Prostate gland (tissue), 2 donors: ENCODE data around the gene RAB4B. TPM values are rescaled to one million over a fixed set of nuclear protein-coding genes. Genes with fewer than 3 reads are reported as not detected.

Experiments used
- DNase-seq: peaks from one replicate; pipeline ENCODE4 v3.0.0-alpha.2; 2019; ENCODE audit warnings: low spot score
- H3K27ac ChIP-seq, 2 donors: fragments of 200-600 bp; sonication (generic); 2 replicates each; pipeline ENCODE4 v1.5.1; 2017 to 2019
- H3K27me3 ChIP-seq: fragments of 200-600 bp; sonication (generic); replicated peaks from 2 replicates; pipeline ENCODE4 v1.5.1; 2019; ENCODE audit not compliant: insufficient read depth
- H3K36me3 ChIP-seq, 2 donors: fragments of 200-600 bp; sonication (generic); 1 replicate in 1 of 2; 2 replicates in 1 of 2; pipeline versions ENCODE4 v1.5.1 to v1.8.1; 2017 to 2019
- H3K4me1 ChIP-seq: fragments of 200-600 bp; sonication (generic); replicated peaks from 2 replicates; pipeline ENCODE4 v1.5.1; 2019
- H3K4me3 ChIP-seq, 2 donors: fragments of 200-600 bp; sonication (generic); 2 replicates each; pipeline ENCODE4 v1.5.1; 2017 to 2019
- H3K9me3 ChIP-seq: fragments of 200-600 bp; sonication (generic); 2 replicates; pipeline ENCODE4 v1.5.1; 2017
- POLR2A ChIP-seq: fragments of 450-650 bp; IDR thresholded peaks from one replicate; pipeline ENCODE4 v1.6.1; 2016; ENCODE audit warnings: antibody characterized with exemption, mild to moderate bottlenecking
- POLR2AphosphoS5 ChIP-seq: sonication (generic); formaldehyde crosslinking; IDR thresholded peaks from one replicate; pipeline ENCODE4 v1.6.1; 2017; ENCODE audit warnings: antibody characterized with exemption
- WGBS: methylation state at CpG from one replicate; pipeline ENCODE4 v1.1.5; 2018; 5-methylcytosine and 5-hydroxymethylcytosine counted together
- intact Hi-C: fragments of 100-400 bp; cut with DNase I; formaldehyde crosslinking; loops from one replicate; pipeline ENCODE4 v1.14.2; 2022
- total RNA-seq, 2 donors: library from RNA; depleted of rRNA; stranded (reverse); fragments of >200 nt; gene quantifications; one replicate each; pipeline ENCODE4 v1.1.0, GENCODE V29; 2016
- TF ChIP-seq, protein P1 (sequence below), 4 experiments: fragments of 200-600 bp in 2 of 4; fragments of 450-650 bp in 2 of 4; sonication (generic) in 2 of 4; IDR thresholded peaks; 1 replicate in 3 of 4; 2 replicates in 1 of 4; pipeline ENCODE4 v1.5.1; 2016 to 2019; ENCODE audit warnings: antibody characterized with exemption in 4 of 4, mild to moderate bottlenecking in 2 of 4, moderate library complexity in 2 of 4

Gene RAB4B
- total RNA-seq, 2 donors from 2014 or later, result 44.8 to 51.7 TPM

DNA sequence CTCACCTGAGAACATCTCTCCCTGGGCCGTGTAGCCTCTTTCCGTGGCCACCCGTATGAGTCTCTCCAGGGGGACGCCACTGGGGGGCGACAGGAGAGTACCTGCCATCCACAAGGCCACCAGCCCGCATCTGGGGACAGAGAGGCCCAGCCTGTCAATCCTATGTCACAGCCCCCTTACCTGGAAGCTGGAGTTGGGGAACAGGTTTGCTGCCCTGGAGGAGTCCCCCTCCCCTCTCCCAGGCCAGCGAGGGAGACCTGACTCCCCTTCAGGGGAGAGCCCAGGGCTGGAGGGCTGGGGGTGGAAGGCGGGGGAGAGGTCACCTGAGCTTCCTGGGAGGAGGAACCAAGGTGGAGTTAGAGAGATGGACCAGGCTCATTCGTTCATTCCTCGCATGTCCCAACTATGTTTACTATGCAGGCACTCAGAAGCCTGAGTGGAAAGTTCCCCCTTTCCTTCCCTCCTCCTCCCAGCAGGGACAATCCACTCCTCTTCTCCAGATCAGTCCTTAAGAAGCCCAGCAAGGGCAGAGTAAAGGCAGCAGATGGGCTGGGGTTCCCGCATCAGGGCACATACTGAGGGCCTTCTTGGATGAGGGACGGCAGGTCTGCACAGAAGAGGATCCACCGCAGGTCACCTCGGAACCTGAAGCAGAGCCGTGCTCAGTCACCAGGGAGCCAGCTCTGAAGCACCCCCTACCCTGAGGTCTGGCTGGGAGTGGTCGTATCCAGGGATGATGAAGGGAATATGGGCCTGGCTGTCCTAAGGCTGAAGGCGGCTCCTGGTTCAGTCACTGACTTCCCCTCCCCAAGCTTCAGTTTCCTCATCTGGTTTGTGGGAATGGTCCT, 33.3 kb upstream of the RAB4B start:
- Histone ChIP-seq H3K27ac (no peak overlapping the region), H3K36me3 (peaks cover 0 to 2% of the 10 kb centered on the region in 2 donors), H3K9me3 (no peaks in the 10 kb centered on the region), H3K4me1 (no peaks in the 10 kb centered on the region), H3K27me3 (no peaks in the 10 kb centered on the region), H3K4me3 (no peak overlapping the region)
- DNase-seq, result no peak
- intact Hi-C loops, result no loop called here
- WGBS, result 57% methylated on average over 12 of the region's 17 CpGs
- no peak for TF ChIP-seq POLR2A
- TF ChIP-seq POLR2AphosphoS5, result no peak
- TF ChIP-seq, protein P1, sequence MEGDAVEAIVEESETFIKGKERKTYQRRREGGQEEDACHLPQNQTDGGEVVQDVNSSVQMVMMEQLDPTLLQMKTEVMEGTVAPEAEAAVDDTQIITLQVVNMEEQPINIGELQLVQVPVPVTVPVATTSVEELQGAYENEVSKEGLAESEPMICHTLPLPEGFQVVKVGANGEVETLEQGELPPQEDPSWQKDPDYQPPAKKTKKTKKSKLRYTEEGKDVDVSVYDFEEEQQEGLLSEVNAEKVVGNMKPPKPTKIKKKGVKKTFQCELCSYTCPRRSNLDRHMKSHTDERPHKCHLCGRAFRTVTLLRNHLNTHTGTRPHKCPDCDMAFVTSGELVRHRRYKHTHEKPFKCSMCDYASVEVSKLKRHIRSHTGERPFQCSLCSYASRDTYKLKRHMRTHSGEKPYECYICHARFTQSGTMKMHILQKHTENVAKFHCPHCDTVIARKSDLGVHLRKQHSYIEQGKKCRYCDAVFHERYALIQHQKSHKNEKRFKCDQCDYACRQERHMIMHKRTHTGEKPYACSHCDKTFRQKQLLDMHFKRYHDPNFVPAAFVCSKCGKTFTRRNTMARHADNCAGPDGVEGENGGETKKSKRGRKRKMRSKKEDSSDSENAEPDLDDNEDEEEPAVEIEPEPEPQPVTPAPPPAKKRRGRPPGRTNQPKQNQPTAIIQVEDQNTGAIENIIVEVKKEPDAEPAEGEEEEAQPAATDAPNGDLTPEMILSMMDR (IDR thresholded peaks at IDR 0.05), result peak in 1 of 4 experiments; percentile 12

DNA sequence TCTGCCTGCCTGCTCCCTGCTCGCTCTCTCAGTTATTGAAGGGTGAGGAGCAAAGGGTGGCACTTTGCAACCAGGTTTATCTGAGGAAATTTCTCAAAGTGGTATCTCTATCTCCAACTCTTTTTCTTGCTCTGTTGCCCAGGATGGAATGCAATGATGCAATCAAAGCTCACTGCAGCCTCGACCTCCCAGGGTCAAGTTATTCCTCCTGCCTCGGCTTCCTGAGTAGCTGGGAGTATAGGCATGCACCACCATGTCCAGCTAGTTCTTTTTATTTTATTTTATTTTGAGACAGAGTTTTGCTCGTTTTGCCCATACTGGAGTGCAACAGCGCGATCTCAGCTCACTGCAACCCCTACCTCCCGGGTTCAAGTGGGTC, 32.7 kb upstream of the RAB4B start:
- DNase-seq, result no peak
- Histone ChIP-seq H3K4me1 (no peaks in the 10 kb centered on the region), H3K9me3 (no peaks in the 10 kb centered on the region), H3K27ac (no peak overlapping the region), H3K36me3 (no peaks in the 10 kb centered on the region), H3K4me3 (no peak overlapping the region), H3K27me3 (no peaks in the 10 kb centered on the region)
- TF ChIP-seq, protein P1 (IDR thresholded peaks at IDR 0.05), result no peak
- no peak for TF ChIP-seq POLR2A
- TF ChIP-seq POLR2AphosphoS5, result no peak
- intact Hi-C loops, result no loop called here
- WGBS, result 81% methylated on average over 7 of the region's 7 CpGs

DNA sequence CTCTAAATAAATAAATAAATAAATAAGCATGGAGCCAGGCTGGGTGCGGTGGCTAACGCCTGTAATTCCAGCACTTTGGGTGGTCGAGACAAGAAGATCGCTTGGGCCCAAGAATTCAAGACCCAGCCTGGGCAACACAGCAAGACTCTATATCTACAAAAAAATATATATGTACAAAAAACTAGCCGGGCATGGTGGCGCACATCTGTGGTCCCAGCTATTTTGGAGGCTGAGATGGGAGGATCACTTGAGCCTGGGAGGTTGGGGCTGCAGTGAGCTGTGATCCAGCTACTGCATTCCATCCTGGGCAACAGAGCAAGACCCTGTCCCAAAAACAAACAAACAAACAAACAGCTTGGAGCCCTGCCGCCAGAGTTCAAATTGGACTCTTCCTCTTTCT, 30.5 kb upstream of the RAB4B start:
- intact Hi-C loops, result no loop called here
- TF ChIP-seq POLR2AphosphoS5, result no peak
- TF ChIP-seq, protein P1 (IDR thresholded peaks at IDR 0.05), result no peak
- TF ChIP-seq POLR2A, result no peak

DNA sequence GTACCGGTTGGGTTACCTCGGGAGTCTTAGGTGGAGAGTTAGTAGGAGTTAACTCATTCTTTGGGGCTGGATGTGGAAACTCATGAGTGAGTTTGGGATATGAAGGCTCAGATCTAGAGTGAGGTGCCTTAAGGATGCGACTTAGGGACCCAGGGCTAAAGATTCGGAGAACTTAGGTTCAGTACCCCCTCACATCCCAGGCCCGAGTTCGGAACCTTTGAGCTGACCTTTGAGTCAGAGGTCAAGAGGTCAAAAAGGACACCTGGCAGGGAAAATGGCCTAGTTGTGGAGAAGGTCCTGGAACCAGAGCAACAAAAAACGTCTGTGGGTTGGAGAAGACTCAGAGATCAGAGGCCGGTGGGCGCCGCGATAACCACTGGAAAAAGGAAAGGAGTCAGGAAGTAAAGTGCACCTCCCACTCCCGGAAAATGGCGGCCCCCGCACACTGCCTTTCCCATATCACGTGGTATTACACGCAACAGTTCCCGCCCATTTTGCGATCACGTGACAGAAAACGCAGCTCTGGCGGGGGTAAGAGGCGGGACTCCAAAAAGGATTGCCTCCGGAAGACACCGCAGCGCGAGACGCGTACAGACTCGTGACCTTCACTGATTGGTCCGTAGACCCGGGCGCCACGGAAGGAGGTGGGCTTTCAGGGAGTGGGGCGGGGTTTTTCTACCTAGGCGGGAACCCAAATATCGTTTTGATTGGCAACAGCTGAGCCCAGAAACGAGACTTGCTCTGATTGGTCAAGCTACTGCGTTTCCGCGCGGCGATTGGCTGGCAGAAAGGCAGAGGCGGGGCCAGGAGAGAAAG, 27.8 kb upstream of the RAB4B start, which contains the start of gene ACTMAP:
Gene ACTMAP (minus strand): TSS at position 420 of the 816 bp plus-strand sequence. CDS start 674 bp downstream, outside the sequence.
- Histone ChIP-seq H3K27ac (peak within 1 kb of the TSS; percentile 94 to 98), H3K4me3 (peak within 1 kb of the TSS; percentile 71 to 80), H3K36me3 (no peaks in the 10 kb centered on the region), H3K9me3 (no peaks in the 10 kb centered on the region), H3K27me3 (no peaks in the 10 kb centered on the region), H3K4me1 (peaks cover 9% of the 10 kb centered on the region)
- TF ChIP-seq POLR2AphosphoS5 (peak; percentile 99), POLR2A (peak; percentile 90)
- TF ChIP-seq, protein P1 (IDR thresholded peaks at IDR 0.05), result peak in 1 of 4 experiments; percentile 37
- intact Hi-C loops, result loop anchor here (1.0 to 2.0 kb wide), 2 partner anchors 30 to 59 kb away; partner anchors contain the start of gene NUMBL
- WGBS, result 0% methylated on average over 43 of the region's 43 CpGs
- DNase-seq, result peak; percentile 100

More for the DNA sequence above, 30.5 kb upstream of the RAB4B start:
- Histone ChIP-seq H3K36me3 (no peaks in the 10 kb centered on the region), H3K4me3 (no peak overlapping the region), H3K9me3 (no peaks in the 10 kb centered on the region), H3K27ac (no peak overlapping the region), H3K4me1 (no peaks in the 10 kb centered on the region), H3K27me3 (no peaks in the 10 kb centered on the region)
- 97% methylated on average over 7 of the region's 7 CpGs for WGBS
- DNase-seq, result no peak
